ENCODE results near the gene SLC28A3. TPM values are rescaled to one million over a fixed set of nuclear protein-coding genes. Genes with fewer than 3 reads are reported as not detected.

SLC28A3 gene
- total RNA-seq, 1 experiment from 2014 or later = not detected

- no peak for TF ChIP-seq EZH2 (IDR thresholded peaks at IDR 0.05; ENCODE audit: borderline replicate concordance, low read depth, low read length, poor library complexity, severe bottlenecking)
- TF ChIP-seq CTCF (conservative IDR thresholded peaks at IDR 0.05; ENCODE audit: low read depth, low read length) = no peak
- no peaks in the 10 kb centered on the region for H3K27me3 ChIP-seq (replicated peaks; ENCODE audit: insufficient read depth, low read depth, low read length, poor library complexity)
- H3K9me3 ChIP-seq (ENCODE audit: low read depth, low read length, poor library complexity, severe bottlenecking) = no peaks in the 10 kb centered on the region
- CTCF ChIA-PET = no interaction called here
- no TSS peak for BruUV-seq (replicated peaks)
- no peak overlapping the region for H3K27ac ChIP-seq (ENCODE audit: low read depth, low read length, poor library complexity, severe bottlenecking)
- no peaks in the 10 kb centered on the region for H3K36me3 ChIP-seq (ENCODE audit: insufficient read depth, low read length, poor library complexity, severe bottlenecking)
- no peaks in the 10 kb centered on the region for H3K4me1 ChIP-seq (ENCODE audit: insufficient read depth, low read length, poor library complexity, severe bottlenecking)
- POLR2A ChIA-PET (ENCODE audit: low non-redundant PET) = no interaction called here
- intact Hi-C loops (cut with micrococcal nuclease; ENCODE audit: unreplicated experiment) = no loop called here
- H3K4me3 ChIP-seq (ENCODE audit: low read depth, low read length, poor library complexity, severe bottlenecking) = no peak overlapping the region
- no peak for DNase-seq (ENCODE audit: low spot score)
These were observed 13.5 kb upstream of the SLC28A3 start for GRCh38 chr9:84354035-84354434.

- DNase-seq (ENCODE audit: low spot score) = no peak
- ChIA-PET POLR2A (ENCODE audit: low non-redundant PET) (no interaction called here), CTCF (no interaction called here)
- no TSS peak for BruUV-seq (replicated peaks)
- intact Hi-C loops (cut with micrococcal nuclease; ENCODE audit: unreplicated experiment) = no loop called here
- TF ChIP-seq EZH2 (IDR thresholded peaks at IDR 0.05; ENCODE audit: borderline replicate concordance, low read depth, low read length, poor library complexity, severe bottlenecking) (no peak), CTCF (conservative IDR thresholded peaks at IDR 0.05; ENCODE audit: low read depth, low read length) (no peak)
- no peaks in the 10 kb centered on the region for H3K9me3 ChIP-seq (ENCODE audit: low read depth, low read length, poor library complexity, severe bottlenecking)
- no peak overlapping the region for H3K27ac ChIP-seq (ENCODE audit: low read depth, low read length, poor library complexity, severe bottlenecking)
- no peaks in the 10 kb centered on the region for H3K36me3 ChIP-seq (ENCODE audit: insufficient read depth, low read length, poor library complexity, severe bottlenecking)
- H3K27me3 ChIP-seq (replicated peaks; ENCODE audit: insufficient read depth, low read depth, low read length, poor library complexity) = no peaks in the 10 kb centered on the region
- no peak overlapping the region for H3K4me3 ChIP-seq (ENCODE audit: low read depth, low read length, poor library complexity, severe bottlenecking)
- H3K4me1 ChIP-seq (ENCODE audit: insufficient read depth, low read length, poor library complexity, severe bottlenecking) = no peaks in the 10 kb centered on the region
These were observed 9.1 kb upstream of the SLC28A3 start for GRCh38 chr9:84349671-84350070.

- no peak for DNase-seq (ENCODE audit: low spot score)
- H3K27ac ChIP-seq (ENCODE audit: low read depth, low read length, poor library complexity, severe bottlenecking) = no peak overlapping the region
- no peaks in the 10 kb centered on the region for H3K4me1 ChIP-seq (ENCODE audit: insufficient read depth, low read length, poor library complexity, severe bottlenecking)
- no TSS peak for BruUV-seq (replicated peaks)
- intact Hi-C loops (cut with micrococcal nuclease; ENCODE audit: unreplicated experiment) = no loop called here
- no peak overlapping the region for H3K4me3 ChIP-seq (ENCODE audit: low read depth, low read length, poor library complexity, severe bottlenecking)
- H3K27me3 ChIP-seq (replicated peaks; ENCODE audit: insufficient read depth, low read depth, low read length, poor library complexity) = no peaks in the 10 kb centered on the region
- TF ChIP-seq EZH2 (IDR thresholded peaks at IDR 0.05; ENCODE audit: borderline replicate concordance, low read depth, low read length, poor library complexity, severe bottlenecking) (no peak), CTCF (conservative IDR thresholded peaks at IDR 0.05; ENCODE audit: low read depth, low read length) (no peak)
- H3K36me3 ChIP-seq (ENCODE audit: insufficient read depth, low read length, poor library complexity, severe bottlenecking) = no peaks in the 10 kb centered on the region
- CTCF ChIA-PET = no interaction called here
- H3K9me3 ChIP-seq (ENCODE audit: low read depth, low read length, poor library complexity, severe bottlenecking) = no peaks in the 10 kb centered on the region
- POLR2A ChIA-PET (ENCODE audit: low non-redundant PET) = no interaction called here
These were observed 2.6 kb upstream of the SLC28A3 start for GRCh38 chr9:84343111-84343521.
